ENCODE results near the gene GOLGA6L6.
"Not testable (repeated sequence)": the region's sequence is repeated elsewhere in the genome, so short reads cannot be mapped to it uniquely, and the experiment has no call there.

Gene GOLGA6L6

GRCh38 chr15:20581261-20582108 lies 39.9 kb upstream of the GOLGA6L6 start:
- WGBS (ENCODE audit: extremely low coverage, insufficient coverage, low lambda C conversion rate): no CpG with 5 or more reads among the region's 62 CpGs

GRCh38 chr15:20579662-20580061 lies 38.1 kb upstream of the GOLGA6L6 start:
- not testable (repeated sequence) for H4K8ac ChIP-seq (ENCODE audit: low read depth, low read length); H4K5ac ChIP-seq (ENCODE audit: low read length); DNase-seq; H3K4me2 ChIP-seq (ENCODE audit: low read length); H3K23ac ChIP-seq (ENCODE audit: low read length); H3K79me1 ChIP-seq (ENCODE audit: low read length); H3K79me2 ChIP-seq (ENCODE audit: control insufficient read depth, insufficient read depth, low read length); H3K4me1 ChIP-seq (ENCODE audit: control insufficient read depth, low read depth, low read length); H2BK5ac ChIP-seq (ENCODE audit: low read length); H3K4me3 ChIP-seq (ENCODE audit: low read length); H3K4ac ChIP-seq (ENCODE audit: low read depth, low read length); H3K18ac ChIP-seq (ENCODE audit: low read length); H3K27me3 ChIP-seq (ENCODE audit: insufficient read depth, low read length, poor library complexity); H3K36me3 ChIP-seq (ENCODE audit: control insufficient read depth, insufficient read depth, low read length); H3K27ac ChIP-seq (ENCODE audit: low read depth, low read length); H2BK120ac ChIP-seq (ENCODE audit: low read depth, low read length); H3K56ac ChIP-seq (ENCODE audit: low read length); H3K9ac ChIP-seq (ENCODE audit: low read length); H2BK15ac ChIP-seq (replicated peaks; ENCODE audit: low read depth); H2AK5ac ChIP-seq (ENCODE audit: low read length)
- WGBS (ENCODE audit: extremely low coverage, insufficient coverage, low lambda C conversion rate): no CpG with 5 or more reads among the region's 14 CpGs

More at GRCh38 chr15:20581261-20582108, 39.9 kb upstream of the GOLGA6L6 start:
- H2BK120ac ChIP-seq (ENCODE audit: low read depth, low read length); H3K23ac ChIP-seq (ENCODE audit: low read length); H3K27ac ChIP-seq (ENCODE audit: low read depth, low read length); H4K8ac ChIP-seq (ENCODE audit: low read depth, low read length); H3K9ac ChIP-seq (ENCODE audit: low read length); H3K4me2 ChIP-seq (ENCODE audit: low read length); H3K4me3 ChIP-seq (ENCODE audit: low read length); H4K5ac ChIP-seq (ENCODE audit: low read length); H3K4me1 ChIP-seq (ENCODE audit: control insufficient read depth, low read depth, low read length); H3K18ac ChIP-seq (ENCODE audit: low read length); H3K36me3 ChIP-seq (ENCODE audit: control insufficient read depth, insufficient read depth, low read length); H2BK15ac ChIP-seq (replicated peaks; ENCODE audit: low read depth); H3K79me1 ChIP-seq (ENCODE audit: low read length); H3K79me2 ChIP-seq (ENCODE audit: control insufficient read depth, insufficient read depth, low read length); H3K56ac ChIP-seq (ENCODE audit: low read length); DNase-seq; H2AK5ac ChIP-seq (ENCODE audit: low read length); H2BK5ac ChIP-seq (ENCODE audit: low read length); H3K27me3 ChIP-seq (ENCODE audit: insufficient read depth, low read length, poor library complexity); H3K4ac ChIP-seq (ENCODE audit: low read depth, low read length): not testable (repeated sequence)

GRCh38 chr15:20551289-20551688 lies 9.7 kb upstream of the GOLGA6L6 start:
- not testable (repeated sequence) for H3K79me2 ChIP-seq (ENCODE audit: control insufficient read depth, insufficient read depth, low read length); H3K79me1 ChIP-seq (ENCODE audit: low read length); H3K18ac ChIP-seq (ENCODE audit: low read length); H3K4me3 ChIP-seq (ENCODE audit: low read length); H3K36me3 ChIP-seq (ENCODE audit: control insufficient read depth, insufficient read depth, low read length); H3K4me2 ChIP-seq (ENCODE audit: low read length); H4K5ac ChIP-seq (ENCODE audit: low read length); H4K8ac ChIP-seq (ENCODE audit: low read depth, low read length); H2AK5ac ChIP-seq (ENCODE audit: low read length); DNase-seq; H3K9ac ChIP-seq (ENCODE audit: low read length); H3K23ac ChIP-seq (ENCODE audit: low read length); H2BK15ac ChIP-seq (replicated peaks; ENCODE audit: low read depth); H3K56ac ChIP-seq (ENCODE audit: low read length); H3K4ac ChIP-seq (ENCODE audit: low read depth, low read length); H2BK5ac ChIP-seq (ENCODE audit: low read length); H2BK120ac ChIP-seq (ENCODE audit: low read depth, low read length); H3K27ac ChIP-seq (ENCODE audit: low read depth, low read length); H3K4me1 ChIP-seq (ENCODE audit: control insufficient read depth, low read depth, low read length); H3K27me3 ChIP-seq (ENCODE audit: insufficient read depth, low read length, poor library complexity)
- no CpG with 5 or more reads among the region's 19 CpGs for WGBS (ENCODE audit: extremely low coverage, insufficient coverage, low lambda C conversion rate)

GRCh38 chr15:20505926-20506658 lies 35.5 kb downstream of the GOLGA6L6 start:
- H3K23ac ChIP-seq (ENCODE audit: low read length); H2AK5ac ChIP-seq (ENCODE audit: low read length); H2BK5ac ChIP-seq (ENCODE audit: low read length); H2BK120ac ChIP-seq (ENCODE audit: low read depth, low read length); H3K79me2 ChIP-seq (ENCODE audit: control insufficient read depth, insufficient read depth, low read length); H3K9ac ChIP-seq (ENCODE audit: low read length); H2BK15ac ChIP-seq (replicated peaks; ENCODE audit: low read depth); H3K36me3 ChIP-seq (ENCODE audit: control insufficient read depth, insufficient read depth, low read length); H3K18ac ChIP-seq (ENCODE audit: low read length); H4K5ac ChIP-seq (ENCODE audit: low read length); H3K4me2 ChIP-seq (ENCODE audit: low read length); H3K56ac ChIP-seq (ENCODE audit: low read length); H3K4me3 ChIP-seq (ENCODE audit: low read length); H3K4me1 ChIP-seq (ENCODE audit: control insufficient read depth, low read depth, low read length); H3K27ac ChIP-seq (ENCODE audit: low read depth, low read length); DNase-seq; H3K4ac ChIP-seq (ENCODE audit: low read depth, low read length); H3K27me3 ChIP-seq (ENCODE audit: insufficient read depth, low read length, poor library complexity); H4K8ac ChIP-seq (ENCODE audit: low read depth, low read length); H3K79me1 ChIP-seq (ENCODE audit: low read length): not testable (repeated sequence)
- no CpG with 5 or more reads among the region's 87 CpGs for WGBS (ENCODE audit: extremely low coverage, insufficient coverage, low lambda C conversion rate)

GRCh38 chr15:20502839-20503238 lies 38.8 kb downstream of the GOLGA6L6 start:
- H2AK5ac ChIP-seq (ENCODE audit: low read length); H3K9ac ChIP-seq (ENCODE audit: low read length); H3K27ac ChIP-seq (ENCODE audit: low read depth, low read length); H3K23ac ChIP-seq (ENCODE audit: low read length); H3K18ac ChIP-seq (ENCODE audit: low read length); H3K56ac ChIP-seq (ENCODE audit: low read length); H4K8ac ChIP-seq (ENCODE audit: low read depth, low read length); H4K5ac ChIP-seq (ENCODE audit: low read length); H3K4me2 ChIP-seq (ENCODE audit: low read length); H3K4ac ChIP-seq (ENCODE audit: low read depth, low read length); H3K27me3 ChIP-seq (ENCODE audit: insufficient read depth, low read length, poor library complexity); H3K36me3 ChIP-seq (ENCODE audit: control insufficient read depth, insufficient read depth, low read length); DNase-seq; H2BK5ac ChIP-seq (ENCODE audit: low read length); H2BK120ac ChIP-seq (ENCODE audit: low read depth, low read length); H3K4me1 ChIP-seq (ENCODE audit: control insufficient read depth, low read depth, low read length); H2BK15ac ChIP-seq (replicated peaks; ENCODE audit: low read depth); H3K79me2 ChIP-seq (ENCODE audit: control insufficient read depth, insufficient read depth, low read length); H3K79me1 ChIP-seq (ENCODE audit: low read length); H3K4me3 ChIP-seq (ENCODE audit: low read length): not testable (repeated sequence)
- WGBS (ENCODE audit: extremely low coverage, insufficient coverage, low lambda C conversion rate): no CpG with 5 or more reads among the region's 3 CpGs
